SK-N-SH treated with all-trans-retinoic acid at 6 μM for 48 hours (cell line): ENCODE measurements around the gene DPEP1.

Experiments used
- BACH2 ChIP-seq: fragments of 250-450 bp; sonication (Bioruptor Pico); IDR thresholded peaks from 2 replicates; pipeline ENCODE4 v1.9.0; 2021; ENCODE audit warnings: mild to moderate bottlenecking, borderline replicate concordance
- GLIS3 ChIP-seq: fragments of 250-450 bp; sonication (Bioruptor Pico); IDR thresholded peaks from 2 replicates; pipeline ENCODE4 v1.5.0; 2020; ENCODE audit warnings: mild to moderate bottlenecking, moderate library complexity
- ISL1 ChIP-seq: fragments of 250-450 bp; sonication (Bioruptor Pico); IDR thresholded peaks from 2 replicates; pipeline ENCODE4 v2.1.2; 2022; ENCODE audit warnings: mild to moderate bottlenecking, moderate library complexity
- OSR1 ChIP-seq: fragments of 250-450 bp; sonication (Bioruptor Pico); IDR thresholded peaks from 2 replicates; pipeline ENCODE4 v1.8.0; 2022; ENCODE audit warnings: moderate library complexity, mild to moderate bottlenecking, inconsistent platforms
- RARB ChIP-seq: fragments of 250-450 bp; sonication (Bioruptor Pico); IDR thresholded peaks from 2 replicates; pipeline ENCODE4 v1.8.0; 2021; ENCODE audit warnings: mild to moderate bottlenecking, moderate library complexity
- ZC3H10 ChIP-seq: fragments of 250-450 bp; sonication (Bioruptor Pico); IDR thresholded peaks from 2 replicates; pipeline ENCODE4 v1.5.1; 2021; ENCODE audit warnings: mild to moderate bottlenecking, moderate library complexity
- ZFP3 ChIP-seq: fragments of 250-450 bp; sonication (Bioruptor Pico); IDR thresholded peaks from 2 replicates; pipeline ENCODE4 v1.5.0; 2020; ENCODE audit warnings: mild to moderate bottlenecking, moderate library complexity
- ZFP30 ChIP-seq: fragments of 450-650 bp; formaldehyde crosslinking; IDR thresholded peaks from 2 replicates; pipeline ENCODE4 v1.5.0; 2022; ENCODE audit warnings: mild to moderate bottlenecking, moderate library complexity
- TF ChIP-seq, protein P1 (sequence below): fragments of 250-450 bp; sonication (Bioruptor Pico); IDR thresholded peaks from 2 replicates; pipeline ENCODE4 v1.8.0; 2020; ENCODE audit warnings: mild to moderate bottlenecking, moderate library complexity, borderline replicate concordance
- TF ChIP-seq, protein P2 (sequence below): fragments of 250-450 bp; sonication (Bioruptor Pico); IDR thresholded peaks from 2 replicates; pipeline ENCODE4 v1.5.0; 2020; ENCODE audit warnings: mild to moderate bottlenecking, moderate library complexity

- TF ChIP-seq, protein P1, sequence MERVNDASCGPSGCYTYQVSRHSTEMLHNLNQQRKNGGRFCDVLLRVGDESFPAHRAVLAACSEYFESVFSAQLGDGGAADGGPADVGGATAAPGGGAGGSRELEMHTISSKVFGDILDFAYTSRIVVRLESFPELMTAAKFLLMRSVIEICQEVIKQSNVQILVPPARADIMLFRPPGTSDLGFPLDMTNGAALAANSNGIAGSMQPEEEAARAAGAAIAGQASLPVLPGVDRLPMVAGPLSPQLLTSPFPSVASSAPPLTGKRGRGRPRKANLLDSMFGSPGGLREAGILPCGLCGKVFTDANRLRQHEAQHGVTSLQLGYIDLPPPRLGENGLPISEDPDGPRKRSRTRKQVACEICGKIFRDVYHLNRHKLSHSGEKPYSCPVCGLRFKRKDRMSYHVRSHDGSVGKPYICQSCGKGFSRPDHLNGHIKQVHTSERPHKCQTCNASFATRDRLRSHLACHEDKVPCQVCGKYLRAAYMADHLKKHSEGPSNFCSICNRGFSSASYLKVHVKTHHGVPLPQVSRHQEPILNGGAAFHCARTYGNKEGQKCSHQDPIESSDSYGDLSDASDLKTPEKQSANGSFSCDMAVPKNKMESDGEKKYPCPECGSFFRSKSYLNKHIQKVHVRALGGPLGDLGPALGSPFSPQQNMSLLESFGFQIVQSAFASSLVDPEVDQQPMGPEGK = no peak
- TF ChIP-seq OSR1 (CRISPR knock-in tag) (no peak), ISL1 (CRISPR knock-in tag) (no peak), ZFP3 (CRISPR knock-in tag) (no peak), ZFP30 (CRISPR knock-in tag) (no peak), GLIS3 (CRISPR knock-in tag) (no peak), BACH2 (no peak), RARB (CRISPR knock-in tag) (no peak), ZC3H10 (CRISPR knock-in tag) (no peak)
- TF ChIP-seq, protein P2, sequence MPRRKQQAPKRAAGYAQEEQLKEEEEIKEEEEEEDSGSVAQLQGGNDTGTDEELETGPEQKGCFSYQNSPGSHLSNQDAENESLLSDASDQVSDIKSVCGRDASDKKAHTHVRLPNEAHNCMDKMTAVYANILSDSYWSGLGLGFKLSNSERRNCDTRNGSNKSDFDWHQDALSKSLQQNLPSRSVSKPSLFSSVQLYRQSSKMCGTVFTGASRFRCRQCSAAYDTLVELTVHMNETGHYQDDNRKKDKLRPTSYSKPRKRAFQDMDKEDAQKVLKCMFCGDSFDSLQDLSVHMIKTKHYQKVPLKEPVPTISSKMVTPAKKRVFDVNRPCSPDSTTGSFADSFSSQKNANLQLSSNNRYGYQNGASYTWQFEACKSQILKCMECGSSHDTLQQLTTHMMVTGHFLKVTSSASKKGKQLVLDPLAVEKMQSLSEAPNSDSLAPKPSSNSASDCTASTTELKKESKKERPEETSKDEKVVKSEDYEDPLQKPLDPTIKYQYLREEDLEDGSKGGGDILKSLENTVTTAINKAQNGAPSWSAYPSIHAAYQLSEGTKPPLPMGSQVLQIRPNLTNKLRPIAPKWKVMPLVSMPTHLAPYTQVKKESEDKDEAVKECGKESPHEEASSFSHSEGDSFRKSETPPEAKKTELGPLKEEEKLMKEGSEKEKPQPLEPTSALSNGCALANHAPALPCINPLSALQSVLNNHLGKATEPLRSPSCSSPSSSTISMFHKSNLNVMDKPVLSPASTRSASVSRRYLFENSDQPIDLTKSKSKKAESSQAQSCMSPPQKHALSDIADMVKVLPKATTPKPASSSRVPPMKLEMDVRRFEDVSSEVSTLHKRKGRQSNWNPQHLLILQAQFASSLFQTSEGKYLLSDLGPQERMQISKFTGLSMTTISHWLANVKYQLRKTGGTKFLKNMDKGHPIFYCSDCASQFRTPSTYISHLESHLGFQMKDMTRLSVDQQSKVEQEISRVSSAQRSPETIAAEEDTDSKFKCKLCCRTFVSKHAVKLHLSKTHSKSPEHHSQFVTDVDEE (CRISPR knock-in tag) = no peak
Observed at GRCh38 chr16:89584768-89585549, 28.5 kb upstream of the DPEP1 start.
